Prostate gland (tissue), 2 donors: ENCODE results near the gene DOCK3.

Experiments
- POLR2A ChIP-seq: fragments of 450-650 bp; IDR thresholded peaks from one replicate; pipeline ENCODE4 v1.6.1; 2016; ENCODE audit warnings: antibody characterized with exemption, mild to moderate bottlenecking
- POLR2AphosphoS5 ChIP-seq: sonication (generic); formaldehyde crosslinking; IDR thresholded peaks from one replicate; pipeline ENCODE4 v1.6.1; 2017; ENCODE audit warnings: antibody characterized with exemption
- TF ChIP-seq, protein P1 (sequence below), 4 experiments: fragments of 200-600 bp in 2 of 4; fragments of 450-650 bp in 2 of 4; sonication (generic) in 2 of 4; IDR thresholded peaks; 1 replicate in 3 of 4; 2 replicates in 1 of 4; pipeline ENCODE4 v1.5.1; 2016 to 2019; ENCODE audit warnings: antibody characterized with exemption in 4 of 4, mild to moderate bottlenecking in 2 of 4, moderate library complexity in 2 of 4

DNA sequence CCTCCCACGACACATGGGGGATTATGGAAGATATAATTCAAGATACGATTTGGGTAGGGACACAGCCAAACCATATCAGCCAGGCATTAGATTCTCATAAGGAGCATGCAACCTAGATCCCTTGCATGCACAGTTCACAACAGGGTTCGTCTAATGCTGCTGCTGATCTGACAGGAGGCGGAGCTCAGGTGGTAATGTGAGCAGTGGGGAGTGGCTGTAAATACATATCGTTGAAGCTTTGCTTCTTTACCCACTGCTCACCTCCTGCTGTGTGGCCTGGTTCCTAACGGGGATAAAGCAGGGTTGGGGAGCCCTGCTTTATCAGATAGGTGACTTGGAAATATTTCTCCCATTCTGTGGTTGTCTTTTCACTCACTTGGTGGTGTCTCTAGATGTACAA, 14.8 kb downstream of the DOCK3 start:
- TF ChIP-seq, protein P1, sequence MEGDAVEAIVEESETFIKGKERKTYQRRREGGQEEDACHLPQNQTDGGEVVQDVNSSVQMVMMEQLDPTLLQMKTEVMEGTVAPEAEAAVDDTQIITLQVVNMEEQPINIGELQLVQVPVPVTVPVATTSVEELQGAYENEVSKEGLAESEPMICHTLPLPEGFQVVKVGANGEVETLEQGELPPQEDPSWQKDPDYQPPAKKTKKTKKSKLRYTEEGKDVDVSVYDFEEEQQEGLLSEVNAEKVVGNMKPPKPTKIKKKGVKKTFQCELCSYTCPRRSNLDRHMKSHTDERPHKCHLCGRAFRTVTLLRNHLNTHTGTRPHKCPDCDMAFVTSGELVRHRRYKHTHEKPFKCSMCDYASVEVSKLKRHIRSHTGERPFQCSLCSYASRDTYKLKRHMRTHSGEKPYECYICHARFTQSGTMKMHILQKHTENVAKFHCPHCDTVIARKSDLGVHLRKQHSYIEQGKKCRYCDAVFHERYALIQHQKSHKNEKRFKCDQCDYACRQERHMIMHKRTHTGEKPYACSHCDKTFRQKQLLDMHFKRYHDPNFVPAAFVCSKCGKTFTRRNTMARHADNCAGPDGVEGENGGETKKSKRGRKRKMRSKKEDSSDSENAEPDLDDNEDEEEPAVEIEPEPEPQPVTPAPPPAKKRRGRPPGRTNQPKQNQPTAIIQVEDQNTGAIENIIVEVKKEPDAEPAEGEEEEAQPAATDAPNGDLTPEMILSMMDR (IDR thresholded peaks at IDR 0.05): no peak
- TF ChIP-seq POLR2AphosphoS5 (no peak), POLR2A (no peak)
